HEK293 (cell line): ENCODE measurements around the gene METTL24.

Source experiments
- CTCF ChIA-PET: fragments of 350-600 bp; formaldehyde crosslinking; extraction: SDS; loops from one replicate; lab custom pipeline; 2021; ENCODE audit warnings: antibody characterized with exemption; lab: Yijun Ruan, JAX
- POLR2A ChIA-PET: fragments of 300-600 bp; formaldehyde crosslinking; extraction: SDS; loops from one replicate; lab custom pipeline; 2020; ENCODE audit warnings: antibody characterized with exemption, inconsistent platforms; lab: Yijun Ruan, JAX
- H3K27ac ChIP-seq: fragments of 200-500 bp; sonication (Bioruptor generic); 2 replicates; pipeline ENCODE4 v1.5.1; 2014; ENCODE audit warnings: low read depth, low read length, control low read depth, inconsistent platforms; ENCODE audit errors: extremely low read depth
- H3K36me3 ChIP-seq, 2 experiments: fragments of 200-500 bp in 1 of 2; sonication (Bioruptor generic) in 1 of 2; 1 replicate in 1 of 2; 2 replicates in 1 of 2; pipeline ENCODE4 v1.5.1; 2014 to 2017; ENCODE audit warnings: inconsistent platforms in 2 of 2, low read length in 2 of 2; ENCODE audit not compliant: control insufficient read depth in 2 of 2, insufficient read depth in 1 of 2
- H3K4me1 ChIP-seq: fragments of 200-500 bp; sonication (Bioruptor generic); 2 replicates; pipeline ENCODE4 v1.5.1; 2014; ENCODE audit warnings: mild to moderate bottlenecking, low read length, inconsistent platforms; ENCODE audit not compliant: control insufficient read depth, insufficient read depth
- H3K4me3 ChIP-seq: 2 replicates; pipeline ENCODE4 v1.5.1; 2011; ENCODE audit warnings: low read depth, mild to moderate bottlenecking, control low read depth, low read length, moderate library complexity
- H3K9me3 ChIP-seq: fragments of 200-500 bp; sonication (Bioruptor generic); 2 replicates; pipeline ENCODE4 v1.5.1; 2014; ENCODE audit warnings: low read depth, low read length, inconsistent platforms; ENCODE audit not compliant: control insufficient read depth, insufficient read depth
- SETDB1 ChIP-seq: IDR thresholded peaks from one replicate; pipeline ENCODE4 v1.6.1; 2017; ENCODE audit warnings: mild to moderate bottlenecking, low read length, moderate library complexity, mixed read lengths; ENCODE audit not compliant: insufficient read length
- SP3 ChIP-seq: fragments of 450-650 bp; formaldehyde crosslinking; IDR thresholded peaks from 2 replicates; pipeline ENCODE4 v1.5.1; 2016; ENCODE audit warnings: missing biosample characterization, missing genetic modification characterization
- WT1 ChIP-seq: fragments of 450-650 bp; formaldehyde crosslinking; IDR thresholded peaks from 2 replicates; pipeline ENCODE4 v1.5.1; 2016; ENCODE audit warnings: missing biosample characterization, missing genetic modification characterization
- YY1 ChIP-seq: fragments of 450-650 bp; formaldehyde crosslinking; IDR thresholded peaks from 2 replicates; pipeline ENCODE4 v1.5.1; 2018; ENCODE audit warnings: missing biosample characterization, missing genetic modification characterization
- ZBTB21 ChIP-seq: fragments of 450-650 bp; formaldehyde crosslinking; IDR thresholded peaks from 2 replicates; pipeline ENCODE4 v1.5.1; 2017; ENCODE audit warnings: missing biosample characterization, missing genetic modification characterization
- ZNF175 ChIP-seq: fragments of 450-650 bp; formaldehyde crosslinking; IDR thresholded peaks from 2 replicates; pipeline ENCODE4 v1.5.1; 2016; ENCODE audit warnings: missing biosample characterization, missing genetic modification characterization
- ZNF214 ChIP-seq: fragments of 450-650 bp; formaldehyde crosslinking; IDR thresholded peaks from 2 replicates; pipeline ENCODE4 v1.5.1; 2017; ENCODE audit warnings: missing biosample characterization, mild to moderate bottlenecking, missing genetic modification characterization, borderline replicate concordance
- ZNF248 ChIP-seq: fragments of 450-650 bp; formaldehyde crosslinking; IDR thresholded peaks from 2 replicates; pipeline ENCODE4 v1.5.1; 2017; ENCODE audit warnings: missing biosample characterization, missing genetic modification characterization
- ZNF48 ChIP-seq: fragments of 450-650 bp; formaldehyde crosslinking; IDR thresholded peaks from 2 replicates; pipeline ENCODE4 v1.5.1; 2016; ENCODE audit warnings: missing biosample characterization, missing genetic modification characterization
- ZNF707 ChIP-seq: fragments of 450-650 bp; formaldehyde crosslinking; IDR thresholded peaks from 2 replicates; pipeline ENCODE4 v1.5.1; 2016; ENCODE audit warnings: missing biosample characterization, missing genetic modification characterization
- TF ChIP-seq, protein P1 (sequence below): fragments of 450-650 bp; IDR thresholded peaks from 2 replicates; pipeline ENCODE4 v1.5.1; 2018; ENCODE audit warnings: missing biosample characterization, mild to moderate bottlenecking, missing genetic modification characterization
- TF ChIP-seq, protein P2 (sequence below): fragments of 450-650 bp; formaldehyde crosslinking; IDR thresholded peaks from 2 replicates; pipeline ENCODE4 v1.5.1; 2016; ENCODE audit warnings: missing biosample characterization, missing genetic modification characterization
- TF ChIP-seq, protein P3 (sequence below): fragments of 450-650 bp; formaldehyde crosslinking; IDR thresholded peaks from 2 replicates; pipeline ENCODE4 v1.5.1; 2016; ENCODE audit warnings: missing biosample characterization, missing genetic modification characterization
- TF ChIP-seq, protein P4 (sequence below): fragments of 450-650 bp; formaldehyde crosslinking; IDR thresholded peaks from 2 replicates; pipeline ENCODE4; 2016; ENCODE audit warnings: missing biosample characterization, missing genetic modification characterization
- TF ChIP-seq, protein P5 (sequence below): fragments of 450-650 bp; formaldehyde crosslinking; IDR thresholded peaks from 2 replicates; pipeline ENCODE4 v1.5.1; 2017; ENCODE audit warnings: missing biosample characterization, mild to moderate bottlenecking, missing genetic modification characterization, moderate library complexity
- TF ChIP-seq, protein P6 (sequence below): fragments of 450-650 bp; formaldehyde crosslinking; IDR thresholded peaks from 2 replicates; pipeline ENCODE4 v1.5.0; 2017; ENCODE audit warnings: missing biosample characterization, missing genetic modification characterization, borderline replicate concordance
- TF ChIP-seq, protein P7 (sequence below): sonication (generic); formaldehyde crosslinking; IDR thresholded peaks from 2 replicates; pipeline ENCODE4 v1.8.1; 2022; ENCODE audit warnings: mild to moderate bottlenecking, moderate library complexity, missing genetic modification reagents
- TF ChIP-seq, protein P8 (sequence below): fragments of 450-650 bp; formaldehyde crosslinking; IDR thresholded peaks from 2 replicates; pipeline ENCODE4 v1.5.1; 2016; ENCODE audit warnings: missing biosample characterization, missing genetic modification characterization

METTL24 gene

DNA sequence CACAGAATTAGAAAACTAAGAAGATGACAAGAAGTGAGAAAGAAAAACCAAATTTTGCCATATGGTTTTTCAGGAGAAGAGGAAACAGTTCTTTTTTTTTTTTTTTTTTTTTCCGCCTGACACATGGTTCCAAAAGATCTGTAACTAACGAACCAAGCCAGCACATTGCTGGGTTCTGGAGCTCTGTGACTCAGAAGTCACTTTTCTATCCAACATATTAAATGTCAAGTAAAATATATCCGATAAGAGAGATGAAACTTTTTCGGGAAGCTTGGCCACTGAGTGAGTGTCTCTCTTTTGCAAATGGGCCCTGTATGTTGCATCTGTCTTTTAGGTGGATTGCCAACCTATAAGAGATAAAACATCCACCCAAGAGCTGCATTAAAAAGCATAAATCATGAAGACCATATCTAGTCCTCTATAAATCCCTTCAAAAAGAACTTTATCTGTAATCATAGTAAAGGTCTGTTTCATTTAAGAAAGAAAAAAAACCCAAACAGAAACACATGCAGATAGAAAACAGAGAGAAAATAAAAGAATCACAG is 4.6 kb downstream of the METTL24 start (continued):
- TF ChIP-seq SP3 (tag by site-specific recombination) (no peak), ZNF175 (no peak)
- TF ChIP-seq, protein P1, sequence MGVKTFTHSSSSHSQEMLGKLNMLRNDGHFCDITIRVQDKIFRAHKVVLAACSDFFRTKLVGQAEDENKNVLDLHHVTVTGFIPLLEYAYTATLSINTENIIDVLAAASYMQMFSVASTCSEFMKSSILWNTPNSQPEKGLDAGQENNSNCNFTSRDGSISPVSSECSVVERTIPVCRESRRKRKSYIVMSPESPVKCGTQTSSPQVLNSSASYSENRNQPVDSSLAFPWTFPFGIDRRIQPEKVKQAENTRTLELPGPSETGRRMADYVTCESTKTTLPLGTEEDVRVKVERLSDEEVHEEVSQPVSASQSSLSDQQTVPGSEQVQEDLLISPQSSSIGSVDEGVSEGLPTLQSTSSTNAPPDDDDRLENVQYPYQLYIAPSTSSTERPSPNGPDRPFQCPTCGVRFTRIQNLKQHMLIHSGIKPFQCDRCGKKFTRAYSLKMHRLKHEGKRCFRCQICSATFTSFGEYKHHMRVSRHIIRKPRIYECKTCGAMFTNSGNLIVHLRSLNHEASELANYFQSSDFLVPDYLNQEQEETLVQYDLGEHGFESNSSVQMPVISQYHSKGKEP (tag by site-specific recombination): no peak

DNA sequence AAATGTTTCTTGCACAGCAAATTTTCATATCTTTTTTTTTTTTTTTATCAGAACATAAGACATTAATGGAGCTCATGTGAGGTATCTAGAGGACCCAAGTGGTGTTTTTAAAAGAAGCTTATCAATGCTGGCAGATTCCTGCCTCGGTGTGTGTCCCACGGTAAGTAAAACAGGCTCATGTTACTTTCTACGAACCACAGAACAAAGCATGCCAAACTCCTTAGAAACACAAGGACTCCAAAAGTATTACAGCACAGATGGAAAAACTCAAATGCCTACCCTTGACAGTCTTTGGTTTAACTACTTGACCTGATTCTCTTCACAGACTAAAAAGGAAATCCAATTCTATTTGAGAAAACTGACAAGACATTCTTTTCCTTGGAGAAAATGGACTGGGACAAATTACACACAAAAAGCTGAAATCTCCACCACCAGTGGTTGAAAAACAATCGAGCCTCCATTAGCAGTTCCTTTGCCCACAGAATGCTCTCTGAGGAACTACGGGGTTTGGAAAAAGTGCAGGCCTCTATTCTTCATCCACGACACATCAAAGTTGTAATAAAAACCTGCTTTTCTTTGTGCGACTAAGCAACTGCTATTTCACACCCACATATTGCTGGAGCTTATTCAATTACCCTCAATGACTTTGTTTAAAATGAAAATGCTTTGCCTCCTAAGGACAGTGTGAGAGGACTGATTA is 5.4 kb downstream of the METTL24 start:
- TF ChIP-seq WT1 (no peak), SETDB1 (no peak), YY1 (tag by site-specific recombination) (no peak), ZNF214 (tag by site-specific recombination) (no peak), ZNF48 (tag by site-specific recombination) (no peak), ZBTB21 (tag by site-specific recombination) (no peak), ZNF707 (no peak), ZNF248 (no peak)
- TF ChIP-seq, protein P2, sequence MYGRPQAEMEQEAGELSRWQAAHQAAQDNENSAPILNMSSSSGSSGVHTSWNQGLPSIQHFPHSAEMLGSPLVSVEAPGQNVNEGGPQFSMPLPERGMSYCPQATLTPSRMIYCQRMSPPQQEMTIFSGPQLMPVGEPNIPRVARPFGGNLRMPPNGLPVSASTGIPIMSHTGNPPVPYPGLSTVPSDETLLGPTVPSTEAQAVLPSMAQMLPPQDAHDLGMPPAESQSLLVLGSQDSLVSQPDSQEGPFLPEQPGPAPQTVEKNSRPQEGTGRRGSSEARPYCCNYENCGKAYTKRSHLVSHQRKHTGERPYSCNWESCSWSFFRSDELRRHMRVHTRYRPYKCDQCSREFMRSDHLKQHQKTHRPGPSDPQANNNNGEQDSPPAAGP: no peak
- TF ChIP-seq, protein P3, sequence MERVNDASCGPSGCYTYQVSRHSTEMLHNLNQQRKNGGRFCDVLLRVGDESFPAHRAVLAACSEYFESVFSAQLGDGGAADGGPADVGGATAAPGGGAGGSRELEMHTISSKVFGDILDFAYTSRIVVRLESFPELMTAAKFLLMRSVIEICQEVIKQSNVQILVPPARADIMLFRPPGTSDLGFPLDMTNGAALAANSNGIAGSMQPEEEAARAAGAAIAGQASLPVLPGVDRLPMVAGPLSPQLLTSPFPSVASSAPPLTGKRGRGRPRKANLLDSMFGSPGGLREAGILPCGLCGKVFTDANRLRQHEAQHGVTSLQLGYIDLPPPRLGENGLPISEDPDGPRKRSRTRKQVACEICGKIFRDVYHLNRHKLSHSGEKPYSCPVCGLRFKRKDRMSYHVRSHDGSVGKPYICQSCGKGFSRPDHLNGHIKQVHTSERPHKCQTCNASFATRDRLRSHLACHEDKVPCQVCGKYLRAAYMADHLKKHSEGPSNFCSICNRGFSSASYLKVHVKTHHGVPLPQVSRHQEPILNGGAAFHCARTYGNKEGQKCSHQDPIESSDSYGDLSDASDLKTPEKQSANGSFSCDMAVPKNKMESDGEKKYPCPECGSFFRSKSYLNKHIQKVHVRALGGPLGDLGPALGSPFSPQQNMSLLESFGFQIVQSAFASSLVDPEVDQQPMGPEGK (tag by site-specific recombination): no peak
- TF ChIP-seq, protein P4, sequence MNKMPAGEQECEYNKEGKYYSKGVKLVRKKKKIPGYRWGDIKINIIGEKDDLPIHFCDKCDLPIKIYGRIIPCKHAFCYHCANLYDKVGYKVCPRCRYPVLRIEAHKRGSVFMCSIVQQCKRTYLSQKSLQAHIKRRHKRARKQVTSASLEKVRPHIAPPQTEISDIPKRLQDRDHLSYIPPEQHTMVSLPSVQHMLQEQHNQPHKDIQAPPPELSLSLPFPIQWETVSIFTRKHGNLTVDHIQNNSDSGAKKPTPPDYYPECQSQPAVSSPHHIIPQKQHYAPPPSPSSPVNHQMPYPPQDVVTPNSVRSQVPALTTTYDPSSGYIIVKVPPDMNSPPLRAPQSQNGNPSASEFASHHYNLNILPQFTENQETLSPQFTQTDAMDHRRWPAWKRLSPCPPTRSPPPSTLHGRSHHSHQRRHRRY (tag by site-specific recombination): no peak
- TF ChIP-seq, protein P5, sequence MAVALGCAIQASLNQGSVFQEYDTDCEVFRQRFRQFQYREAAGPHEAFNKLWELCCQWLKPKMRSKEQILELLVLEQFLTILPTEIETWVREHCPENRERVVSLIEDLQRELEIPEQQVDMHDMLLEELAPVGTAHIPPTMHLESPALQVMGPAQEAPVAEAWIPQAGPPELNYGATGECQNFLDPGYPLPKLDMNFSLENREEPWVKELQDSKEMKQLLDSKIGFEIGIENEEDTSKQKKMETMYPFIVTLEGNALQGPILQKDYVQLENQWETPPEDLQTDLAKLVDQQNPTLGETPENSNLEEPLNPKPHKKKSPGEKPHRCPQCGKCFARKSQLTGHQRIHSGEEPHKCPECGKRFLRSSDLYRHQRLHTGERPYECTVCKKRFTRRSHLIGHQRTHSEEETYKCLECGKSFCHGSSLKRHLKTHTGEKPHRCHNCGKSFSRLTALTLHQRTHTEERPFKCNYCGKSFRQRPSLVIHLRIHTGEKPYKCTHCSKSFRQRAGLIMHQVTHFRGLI (tag by site-specific recombination): no peak
- TF ChIP-seq, protein P6, sequence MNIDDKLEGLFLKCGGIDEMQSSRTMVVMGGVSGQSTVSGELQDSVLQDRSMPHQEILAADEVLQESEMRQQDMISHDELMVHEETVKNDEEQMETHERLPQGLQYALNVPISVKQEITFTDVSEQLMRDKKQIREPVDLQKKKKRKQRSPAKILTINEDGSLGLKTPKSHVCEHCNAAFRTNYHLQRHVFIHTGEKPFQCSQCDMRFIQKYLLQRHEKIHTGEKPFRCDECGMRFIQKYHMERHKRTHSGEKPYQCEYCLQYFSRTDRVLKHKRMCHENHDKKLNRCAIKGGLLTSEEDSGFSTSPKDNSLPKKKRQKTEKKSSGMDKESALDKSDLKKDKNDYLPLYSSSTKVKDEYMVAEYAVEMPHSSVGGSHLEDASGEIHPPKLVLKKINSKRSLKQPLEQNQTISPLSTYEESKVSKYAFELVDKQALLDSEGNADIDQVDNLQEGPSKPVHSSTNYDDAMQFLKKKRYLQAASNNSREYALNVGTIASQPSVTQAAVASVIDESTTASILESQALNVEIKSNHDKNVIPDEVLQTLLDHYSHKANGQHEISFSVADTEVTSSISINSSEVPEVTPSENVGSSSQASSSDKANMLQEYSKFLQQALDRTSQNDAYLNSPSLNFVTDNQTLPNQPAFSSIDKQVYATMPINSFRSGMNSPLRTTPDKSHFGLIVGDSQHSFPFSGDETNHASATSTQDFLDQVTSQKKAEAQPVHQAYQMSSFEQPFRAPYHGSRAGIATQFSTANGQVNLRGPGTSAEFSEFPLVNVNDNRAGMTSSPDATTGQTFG (tag by site-specific recombination): no peak
- TF ChIP-seq, protein P7, sequence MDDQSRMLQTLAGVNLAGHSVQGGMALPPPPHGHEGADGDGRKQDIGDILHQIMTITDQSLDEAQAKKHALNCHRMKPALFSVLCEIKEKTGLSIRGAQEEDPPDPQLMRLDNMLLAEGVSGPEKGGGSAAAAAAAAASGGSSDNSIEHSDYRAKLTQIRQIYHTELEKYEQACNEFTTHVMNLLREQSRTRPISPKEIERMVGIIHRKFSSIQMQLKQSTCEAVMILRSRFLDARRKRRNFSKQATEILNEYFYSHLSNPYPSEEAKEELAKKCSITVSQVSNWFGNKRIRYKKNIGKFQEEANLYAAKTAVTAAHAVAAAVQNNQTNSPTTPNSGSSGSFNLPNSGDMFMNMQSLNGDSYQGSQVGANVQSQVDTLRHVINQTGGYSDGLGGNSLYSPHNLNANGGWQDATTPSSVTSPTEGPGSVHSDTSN: no peak
- TF ChIP-seq, protein P8, sequence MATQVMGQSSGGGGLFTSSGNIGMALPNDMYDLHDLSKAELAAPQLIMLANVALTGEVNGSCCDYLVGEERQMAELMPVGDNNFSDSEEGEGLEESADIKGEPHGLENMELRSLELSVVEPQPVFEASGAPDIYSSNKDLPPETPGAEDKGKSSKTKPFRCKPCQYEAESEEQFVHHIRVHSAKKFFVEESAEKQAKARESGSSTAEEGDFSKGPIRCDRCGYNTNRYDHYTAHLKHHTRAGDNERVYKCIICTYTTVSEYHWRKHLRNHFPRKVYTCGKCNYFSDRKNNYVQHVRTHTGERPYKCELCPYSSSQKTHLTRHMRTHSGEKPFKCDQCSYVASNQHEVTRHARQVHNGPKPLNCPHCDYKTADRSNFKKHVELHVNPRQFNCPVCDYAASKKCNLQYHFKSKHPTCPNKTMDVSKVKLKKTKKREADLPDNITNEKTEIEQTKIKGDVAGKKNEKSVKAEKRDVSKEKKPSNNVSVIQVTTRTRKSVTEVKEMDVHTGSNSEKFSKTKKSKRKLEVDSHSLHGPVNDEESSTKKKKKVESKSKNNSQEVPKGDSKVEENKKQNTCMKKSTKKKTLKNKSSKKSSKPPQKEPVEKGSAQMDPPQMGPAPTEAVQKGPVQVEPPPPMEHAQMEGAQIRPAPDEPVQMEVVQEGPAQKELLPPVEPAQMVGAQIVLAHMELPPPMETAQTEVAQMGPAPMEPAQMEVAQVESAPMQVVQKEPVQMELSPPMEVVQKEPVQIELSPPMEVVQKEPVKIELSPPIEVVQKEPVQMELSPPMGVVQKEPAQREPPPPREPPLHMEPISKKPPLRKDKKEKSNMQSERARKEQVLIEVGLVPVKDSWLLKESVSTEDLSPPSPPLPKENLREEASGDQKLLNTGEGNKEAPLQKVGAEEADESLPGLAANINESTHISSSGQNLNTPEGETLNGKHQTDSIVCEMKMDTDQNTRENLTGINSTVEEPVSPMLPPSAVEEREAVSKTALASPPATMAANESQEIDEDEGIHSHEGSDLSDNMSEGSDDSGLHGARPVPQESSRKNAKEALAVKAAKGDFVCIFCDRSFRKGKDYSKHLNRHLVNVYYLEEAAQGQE (tag by site-specific recombination): no peak
- H3K4me1 ChIP-seq: no peaks in the 10 kb centered on the region
- POLR2A ChIA-PET: interaction anchor here (0.7 kb wide), 1 partner anchor 514 kb away, joined by 6 read pairs; no protein-coding TSS in a partner anchor
- no peak overlapping the region for H3K4me3 ChIP-seq
- no peaks in the 10 kb centered on the region for H3K36me3 ChIP-seq
- H3K27ac ChIP-seq: no peak overlapping the region
- H3K9me3 ChIP-seq: no peaks in the 10 kb centered on the region
- CTCF ChIA-PET: interaction anchor here (0.8 to 5.2 kb wide), 4 partner anchors 11 to 329 kb away, joined by 3 to 23 read pairs (median 4); no protein-coding TSS in a partner anchor
